ENCODE data around the gene VWA8.
"Not testable (repeated sequence)": the region's sequence is repeated elsewhere in the genome, so short reads cannot be mapped to it uniquely, and the experiment has no call there.

VWA8 gene

DNA sequence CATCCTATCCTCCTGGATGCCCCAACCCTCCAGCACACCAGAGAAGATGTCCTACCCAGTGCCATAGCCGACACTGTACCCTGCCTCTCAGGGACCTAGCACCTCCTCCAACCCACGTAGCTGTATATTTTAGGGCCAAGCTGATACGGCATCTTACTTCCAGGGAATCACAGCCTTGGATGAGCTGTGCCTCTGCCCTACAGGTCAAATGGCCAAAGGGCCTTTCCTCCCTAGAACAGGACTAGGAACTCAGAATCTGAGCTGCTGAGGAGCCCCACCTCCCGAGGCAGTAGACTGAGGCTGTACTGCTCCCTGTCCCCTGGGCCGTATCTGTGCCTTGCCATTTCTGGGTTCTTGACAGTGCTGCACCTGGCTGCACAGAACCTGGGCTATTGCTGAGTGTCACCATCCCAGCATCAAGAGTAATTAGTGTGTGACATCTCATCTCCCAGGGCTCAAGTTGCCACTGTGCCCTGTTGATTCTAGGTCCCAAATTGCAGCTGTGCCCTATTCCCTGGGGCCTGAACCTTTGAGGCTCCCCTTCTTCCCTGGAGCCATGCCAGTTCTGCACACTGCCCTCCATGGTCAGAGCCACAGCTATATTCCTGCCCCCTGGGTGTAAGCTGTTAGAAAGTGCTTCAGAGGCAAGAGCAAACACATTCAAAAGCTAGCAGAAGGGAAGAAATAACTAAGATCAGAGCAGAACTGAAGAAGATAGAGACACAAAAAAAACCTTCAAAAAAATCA lies 41.0 kb downstream of the VWA8 start:
- DNase-seq = no peak

DNA sequence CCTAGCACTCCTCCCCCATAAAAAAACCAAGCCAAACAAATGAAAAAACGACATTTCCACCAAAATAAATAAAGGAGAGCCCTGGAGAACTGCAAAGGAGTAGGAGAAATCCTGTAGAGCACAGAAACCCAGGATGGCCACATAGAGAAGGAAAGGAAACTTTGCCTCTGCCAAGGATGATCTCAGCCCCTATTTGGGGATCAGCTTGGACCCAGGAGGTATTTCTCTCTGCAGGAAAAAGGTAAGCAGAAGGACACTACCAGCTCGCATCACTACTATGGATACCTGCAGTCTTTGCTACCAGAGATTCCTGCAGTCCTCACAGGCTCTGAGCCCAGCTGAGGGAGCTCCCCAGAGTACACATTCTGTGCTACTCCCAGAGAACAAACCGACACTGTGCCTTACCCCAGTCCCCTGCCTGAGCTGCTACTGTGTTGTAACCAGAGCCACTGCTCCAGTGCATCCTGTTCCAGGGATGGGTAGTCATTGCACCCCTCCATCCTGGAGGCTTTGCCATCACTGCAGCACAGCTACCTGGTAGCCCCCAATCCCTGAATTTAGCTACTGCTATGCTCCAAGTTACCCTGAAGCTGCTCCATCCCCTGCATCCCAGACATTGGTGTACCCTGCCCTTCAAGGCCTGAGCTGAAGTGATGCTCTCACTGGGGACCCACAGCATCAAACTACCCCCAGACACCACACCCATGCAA lies 41.7 kb downstream of the VWA8 start:
- DNase-seq = no peak

DNA sequence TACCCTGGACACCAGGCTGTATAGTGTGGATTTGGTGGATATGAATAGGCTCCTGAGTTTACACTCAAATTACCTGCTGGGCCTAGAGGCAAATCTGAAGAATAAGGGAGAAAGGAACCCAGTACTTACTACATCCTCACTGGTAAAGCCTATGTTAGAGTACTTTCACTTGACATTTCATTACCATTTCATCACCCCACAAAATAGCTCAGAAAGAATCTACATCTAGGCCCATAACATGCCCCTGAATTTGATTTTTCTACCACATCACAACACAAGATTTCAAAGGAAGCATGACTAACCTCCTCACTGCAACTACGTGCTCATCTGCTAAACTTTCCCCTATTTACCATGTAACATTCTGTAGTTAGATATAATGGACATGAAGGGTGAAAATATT lies 43.3 kb downstream of the VWA8 start:
- DNase-seq = no peak

DNA sequence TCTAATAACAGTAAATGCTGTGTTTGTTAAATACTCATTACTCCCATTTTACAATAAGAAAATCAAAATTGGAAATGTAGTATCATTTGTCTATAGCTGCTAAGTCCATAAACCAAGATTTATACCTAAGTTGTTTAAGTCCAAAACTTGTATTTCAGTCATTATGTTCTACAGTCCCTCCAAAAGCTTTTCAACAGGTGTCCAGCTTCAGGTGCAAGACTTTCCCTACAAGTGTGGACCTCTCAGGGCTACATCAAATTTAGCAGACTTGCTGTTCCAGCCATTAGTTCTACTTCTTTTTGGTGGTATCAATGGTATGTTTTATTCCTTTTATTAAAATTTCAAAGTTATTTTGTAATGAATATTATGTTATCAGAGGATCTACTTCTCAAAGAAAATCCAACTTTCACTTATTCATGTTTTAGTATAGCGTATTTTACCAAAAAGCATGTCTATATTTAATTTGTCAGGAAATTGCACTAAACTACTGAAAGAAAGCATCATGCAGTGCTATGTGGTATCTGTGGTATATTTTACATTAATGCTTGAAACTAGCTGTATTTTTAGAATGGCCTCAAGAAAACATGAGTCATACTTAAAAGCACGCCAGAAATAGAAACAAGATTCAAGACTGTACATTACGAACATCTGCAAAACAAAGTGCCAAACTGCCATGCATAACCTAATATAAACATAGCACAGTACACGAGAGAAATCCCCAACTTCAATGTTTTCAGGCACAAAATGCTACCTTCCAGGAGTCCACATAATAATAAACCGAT lies 44.5 kb downstream of the VWA8 start:
- DNase-seq = no peak

DNA sequence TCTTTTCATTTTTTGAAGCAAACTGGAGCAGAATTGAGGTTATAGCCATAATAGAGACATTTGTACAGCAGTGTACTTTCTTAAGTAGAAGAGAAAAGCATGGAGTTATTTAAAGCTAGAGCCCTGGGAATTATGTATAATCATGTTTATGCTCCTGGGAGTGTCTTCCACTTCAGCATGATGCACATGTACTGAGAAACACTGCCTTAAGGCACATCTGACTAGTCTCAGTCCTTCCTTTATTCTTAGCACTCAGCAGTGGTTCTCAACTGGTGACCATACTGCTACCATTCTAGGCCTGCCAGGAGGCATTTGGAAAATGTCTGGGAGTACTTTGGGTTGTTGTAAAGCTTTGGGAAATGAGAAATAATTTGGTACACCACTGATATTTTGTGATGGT lies 45.8 kb downstream of the VWA8 start:
- no peak for DNase-seq

DNA sequence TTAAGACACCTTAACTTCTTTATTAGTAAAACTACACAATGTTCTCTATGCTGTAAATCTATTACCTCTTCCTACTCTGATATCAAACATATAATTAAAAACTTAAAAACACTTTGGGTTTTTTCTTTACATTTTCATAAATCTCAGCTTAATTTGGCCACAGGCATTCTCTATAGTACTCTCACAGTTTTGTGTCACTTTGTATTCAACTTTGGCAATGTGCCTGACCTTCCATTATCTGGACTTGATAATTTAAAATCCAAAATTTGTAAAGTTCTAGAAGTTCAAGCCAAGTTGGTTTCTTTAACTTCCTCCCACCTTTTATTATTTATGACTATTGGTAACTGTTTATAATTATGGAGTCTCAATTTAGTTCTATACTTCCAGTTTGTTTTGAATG lies 46.4 kb downstream of the VWA8 start:
- DNase-seq = no peak

DNA sequence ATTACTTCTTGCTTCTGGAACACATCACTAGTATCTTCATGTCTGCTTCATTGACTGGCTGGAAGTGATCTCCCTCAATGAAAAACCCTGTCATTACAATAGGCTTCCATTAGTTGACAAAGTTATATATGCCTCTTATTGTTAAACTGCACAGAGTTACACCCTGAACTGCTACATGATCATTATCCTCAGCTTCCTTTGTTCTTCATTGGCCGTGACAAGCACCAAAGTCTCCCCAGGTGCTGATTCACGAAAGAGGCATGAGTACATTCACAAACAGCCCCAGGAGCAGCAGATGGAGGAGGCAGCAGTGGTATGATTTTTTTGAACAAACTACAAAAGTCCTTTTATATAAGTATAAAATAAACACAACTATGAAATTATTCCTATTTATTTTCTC lies 51.4 kb downstream of the VWA8 start:
- DNase-seq = no peak

DNA sequence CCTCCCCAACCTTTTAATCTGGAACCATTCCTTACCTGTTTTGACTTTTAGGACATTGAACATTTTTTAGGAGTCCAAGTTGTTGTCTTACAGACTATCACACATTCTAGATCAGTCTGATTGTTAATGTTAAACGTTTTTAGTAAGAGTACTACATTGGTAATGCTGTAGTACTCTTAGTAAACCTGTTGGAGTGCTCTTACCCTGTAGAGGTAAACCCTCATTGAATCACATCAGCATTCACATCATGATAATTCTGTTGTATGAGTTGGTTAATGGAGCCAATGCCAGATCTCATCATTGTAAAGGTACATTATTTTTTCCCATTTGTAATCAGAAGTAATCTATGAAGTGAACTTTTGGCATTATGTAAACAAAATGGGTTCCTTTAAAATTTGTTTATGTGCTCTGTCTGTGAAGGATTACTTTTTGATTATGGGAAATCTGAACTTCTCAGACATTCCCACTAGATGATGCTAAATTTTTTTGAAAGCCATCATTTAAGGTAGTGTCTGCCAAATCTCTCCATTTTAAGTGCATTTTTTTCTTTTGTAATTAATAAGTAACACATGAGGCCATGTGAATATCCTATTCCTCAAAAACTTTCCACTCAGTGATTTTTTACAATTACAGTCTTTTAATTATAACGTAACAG lies 55.2 kb downstream of the VWA8 start:
- no peak for DNase-seq

DNA sequence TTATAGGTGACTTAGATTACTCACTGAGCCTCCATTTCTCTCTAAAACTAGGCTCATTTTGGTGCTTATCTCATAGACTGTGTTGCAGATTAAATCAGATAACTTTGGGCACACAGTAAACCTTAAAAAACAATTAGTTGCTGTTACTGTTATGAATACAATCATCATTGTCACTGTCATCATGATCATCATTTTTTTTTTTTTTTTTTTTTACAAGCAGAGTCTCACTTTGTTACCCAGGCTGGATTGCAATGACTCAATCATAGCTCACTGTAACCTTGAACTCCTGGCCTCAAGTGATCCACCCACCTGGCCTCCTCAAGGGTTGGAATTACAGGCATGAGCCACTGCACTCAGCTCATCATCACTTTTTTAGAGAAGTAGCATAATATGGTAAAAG lies 60.0 kb downstream of the VWA8 start:
- DNase-seq = no peak

DNA sequence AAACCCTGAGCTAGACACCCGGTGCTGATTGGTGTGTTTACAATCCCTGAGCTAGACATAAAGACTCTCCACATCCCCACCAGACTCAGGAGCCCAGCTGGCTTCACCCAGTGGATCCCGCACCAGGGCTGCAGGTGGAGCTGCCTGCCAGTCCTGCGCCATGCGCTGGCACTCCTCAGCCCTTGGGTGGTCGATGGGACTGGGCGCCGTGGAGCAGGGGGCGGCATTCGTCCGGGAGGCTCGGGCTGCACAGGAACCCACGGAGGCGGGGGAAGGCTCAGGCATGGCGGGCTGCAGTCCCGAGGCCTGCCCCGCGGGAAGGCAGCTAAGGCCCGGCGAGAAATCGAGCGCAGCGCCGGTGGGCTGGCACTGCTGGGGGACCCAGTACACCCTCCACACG lies 62.5 kb downstream of the VWA8 start:
- DNase-seq = not testable (repeated sequence)

DNA sequence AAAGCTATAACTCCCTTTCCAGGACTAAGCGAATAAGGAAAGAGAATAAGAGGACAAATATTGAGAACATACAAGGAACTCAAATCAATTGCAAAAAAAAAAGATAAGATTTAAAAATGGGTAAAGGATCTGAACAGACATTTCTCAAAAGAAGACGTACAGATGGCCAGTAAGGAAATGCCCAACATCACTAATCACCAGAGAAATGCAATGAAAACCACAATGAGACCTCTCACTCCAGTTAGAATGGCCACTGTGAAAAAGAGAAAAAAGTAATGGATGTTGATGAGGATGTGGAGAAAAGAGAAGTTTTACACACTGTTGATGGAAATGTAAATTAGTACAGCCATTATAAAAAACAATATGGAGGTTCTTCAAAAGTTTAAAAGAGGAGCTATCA lies 63.8 kb downstream of the VWA8 start:
- DNase-seq = no peak

DNA sequence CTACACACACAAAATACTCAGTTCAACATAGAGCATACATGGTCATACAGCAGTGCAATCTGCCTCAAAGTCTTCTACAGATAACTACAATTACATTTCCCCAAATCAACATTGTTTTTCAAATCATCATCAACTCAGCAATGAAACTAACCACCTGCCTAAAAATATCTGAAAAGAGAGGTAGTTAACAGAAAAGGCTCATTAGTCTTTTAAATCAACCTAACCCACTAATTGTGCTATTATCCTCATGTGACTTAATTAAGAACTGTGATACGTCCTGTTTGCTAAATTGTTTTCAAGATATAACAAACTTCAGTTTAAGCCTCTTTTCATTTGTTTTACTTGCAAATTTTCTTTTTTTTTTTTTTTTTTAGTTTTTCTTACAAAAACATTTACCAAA lies 65.4 kb downstream of the VWA8 start:
- no peak for DNase-seq

DNA sequence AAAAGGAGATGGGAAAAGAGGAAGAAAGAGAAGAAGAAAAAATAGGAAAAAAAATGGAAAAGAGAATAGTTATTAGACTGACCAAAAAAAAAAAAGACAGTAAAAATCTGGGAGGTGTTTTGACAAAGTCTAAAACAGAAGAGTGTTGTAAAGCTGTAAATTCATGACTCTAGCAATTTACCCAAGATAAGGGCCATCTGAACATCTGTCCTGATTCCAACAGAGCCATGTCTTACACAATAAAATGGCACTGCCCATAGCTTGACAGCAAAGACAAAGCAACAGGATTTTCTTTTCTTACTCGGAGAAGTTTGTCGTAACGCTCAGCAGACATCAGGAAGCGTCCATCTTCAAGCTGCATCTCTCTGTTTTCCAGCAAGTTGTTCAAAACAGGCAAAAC lies 69.8 kb downstream of the VWA8 start:
- no peak for DNase-seq

DNA sequence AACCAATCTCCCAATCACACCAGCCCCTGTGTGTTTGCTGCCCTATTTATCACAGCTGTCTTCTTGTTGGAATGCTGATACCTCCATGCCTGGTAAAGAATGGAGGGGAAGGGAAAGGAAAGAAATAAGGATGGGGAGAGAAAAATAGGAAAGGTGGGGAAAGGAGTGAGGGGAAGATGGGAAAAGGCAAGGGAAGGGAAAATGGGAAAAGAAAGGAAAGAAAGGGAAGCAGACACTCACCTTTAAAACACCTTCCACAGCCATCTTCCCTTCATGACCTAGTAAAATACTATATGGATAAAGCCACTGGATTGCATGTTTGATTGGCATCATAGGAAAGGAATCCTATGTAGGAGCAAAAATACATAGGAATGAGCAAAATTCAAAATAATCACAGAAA lies 77.8 kb downstream of the VWA8 start:
- DNase-seq = no peak

DNA sequence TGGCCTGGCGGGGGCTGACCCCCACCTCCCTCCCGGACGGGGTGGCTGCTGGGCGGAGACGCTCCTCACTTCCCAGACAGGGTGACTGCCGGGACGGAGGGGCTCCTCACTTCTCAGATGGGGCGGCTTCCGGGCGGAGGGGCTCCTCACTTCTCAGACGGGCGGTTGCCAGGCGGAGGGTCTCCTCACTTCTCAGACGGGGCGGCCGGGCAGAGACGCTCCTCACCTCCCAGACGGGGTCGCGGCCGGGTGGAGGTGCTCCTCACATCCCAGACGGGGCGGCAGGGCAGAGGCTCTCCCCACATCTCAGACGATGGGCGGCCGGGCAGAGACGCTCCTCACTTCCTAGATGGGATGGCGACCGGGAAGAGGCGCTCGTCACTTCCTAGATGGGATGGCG lies 79.0 kb downstream of the VWA8 start:
- DNase-seq = not testable (repeated sequence)

DNA sequence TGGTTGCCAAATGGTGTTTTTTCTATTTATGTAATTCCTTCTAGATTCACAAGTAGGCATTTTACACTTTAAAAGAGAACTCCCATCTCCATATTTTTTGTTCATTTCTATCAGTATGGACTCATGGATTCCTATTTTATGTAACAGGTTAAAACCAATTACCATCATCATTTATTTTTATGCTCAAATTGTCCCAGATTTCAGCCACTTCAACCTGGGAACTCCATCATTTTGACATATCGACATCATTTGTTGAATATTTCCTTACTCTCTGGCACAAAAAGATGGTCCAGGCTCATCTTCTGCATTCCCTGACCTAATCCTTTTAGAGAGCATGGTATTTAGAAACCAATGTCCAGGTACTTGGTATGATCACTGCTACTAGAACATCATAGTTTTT lies 79.9 kb downstream of the VWA8 start:
- DNase-seq = no peak

DNA sequence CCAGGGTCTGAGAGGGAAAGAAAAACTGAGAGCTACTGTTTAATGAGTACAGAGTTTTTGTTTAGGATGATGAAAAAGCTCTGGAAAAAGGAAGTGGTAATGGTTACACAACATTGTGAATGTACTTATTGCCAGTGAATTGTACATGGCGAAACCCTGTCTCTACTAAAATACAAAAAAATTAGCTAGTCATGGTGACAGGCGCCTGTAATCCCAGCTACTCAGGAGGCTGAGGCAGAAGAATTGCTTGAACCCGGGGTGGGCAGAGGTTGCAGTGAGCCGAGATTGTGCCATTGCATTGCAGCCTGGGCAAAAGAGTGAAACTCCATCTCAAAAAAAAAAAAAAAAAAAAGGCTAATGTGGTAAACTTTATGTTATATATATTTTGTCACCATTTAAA lies 96.3 kb downstream of the VWA8 start:
- no peak for DNase-seq

DNA sequence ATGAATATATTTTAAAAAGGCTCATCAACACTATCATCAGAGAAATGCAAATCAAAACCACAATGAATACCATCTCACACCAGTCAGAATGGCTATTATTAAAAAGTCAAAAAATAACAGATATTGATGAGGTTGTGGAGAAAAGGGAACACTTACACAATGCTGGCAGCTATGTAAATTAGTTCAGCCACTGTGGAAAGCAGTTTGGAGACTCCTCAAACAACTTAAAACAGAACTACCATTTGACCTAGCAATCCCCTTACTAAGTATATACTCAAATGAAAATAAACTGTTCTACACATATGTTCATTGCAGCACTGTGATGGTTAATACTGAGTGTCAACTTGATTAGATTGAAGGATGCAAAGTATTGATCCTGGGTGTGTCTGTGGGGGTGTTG lies 98.2 kb downstream of the VWA8 start:
- not testable (repeated sequence) for DNase-seq

DNA sequence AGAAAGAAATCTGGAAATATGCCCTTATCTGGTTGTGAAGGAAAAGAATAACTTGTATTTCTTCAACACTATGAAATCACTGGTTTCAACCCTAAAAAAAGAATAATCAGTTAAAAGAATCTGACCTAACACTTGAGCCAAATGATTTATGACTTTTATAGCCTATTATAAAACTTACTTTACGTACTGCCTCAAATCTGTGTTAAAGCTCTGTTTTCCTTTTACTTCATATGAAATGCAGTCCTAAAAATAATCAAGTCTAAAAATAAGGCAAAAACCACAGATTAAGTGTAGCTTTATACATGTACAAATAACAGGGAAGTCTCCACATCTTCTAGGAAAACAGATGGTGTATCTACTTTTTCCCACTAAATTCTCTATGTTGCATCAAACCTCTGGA lies 101.3 kb downstream of the VWA8 start:
- DNase-seq = no peak

DNA sequence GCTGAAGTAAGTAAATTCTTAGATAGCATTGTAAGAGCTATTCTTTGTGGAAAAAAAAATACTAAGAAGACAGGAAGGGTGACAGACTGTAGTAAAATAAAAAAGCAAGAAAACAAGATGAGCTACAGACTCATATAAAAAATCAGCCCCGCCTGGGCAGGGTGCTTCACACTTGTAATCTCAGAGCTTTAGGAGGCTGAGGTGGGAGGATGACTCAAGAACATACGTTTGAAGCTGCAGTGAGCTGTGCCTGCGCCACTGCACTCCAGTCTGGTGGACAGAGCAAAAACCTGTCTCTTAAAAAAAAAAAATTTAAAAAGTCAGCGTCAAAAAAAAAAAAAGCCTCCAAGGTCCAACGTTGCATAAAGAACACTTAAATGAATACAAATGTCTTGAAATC lies 102.1 kb downstream of the VWA8 start:
- DNase-seq = no peak

DNA sequence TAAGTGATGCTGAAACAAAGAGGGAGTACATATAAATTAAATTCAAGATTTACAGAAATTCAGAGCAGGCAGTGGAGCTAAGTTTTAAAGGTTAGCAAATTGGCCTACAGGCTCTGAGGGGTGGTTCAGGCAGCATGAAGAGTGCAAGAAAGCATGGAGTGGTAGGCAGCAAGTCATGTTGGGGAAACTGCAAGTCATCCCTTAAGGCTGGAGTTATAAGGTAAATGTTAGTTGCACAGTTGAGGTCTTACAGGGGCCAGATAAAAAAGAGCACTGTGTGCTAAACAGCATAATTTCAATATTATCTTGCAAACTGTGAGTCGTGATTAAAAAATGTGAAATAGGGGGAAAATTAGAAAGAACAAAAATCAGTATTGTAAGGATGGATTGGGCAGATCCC lies 106.2 kb downstream of the VWA8 start:
- DNase-seq = no peak

DNA sequence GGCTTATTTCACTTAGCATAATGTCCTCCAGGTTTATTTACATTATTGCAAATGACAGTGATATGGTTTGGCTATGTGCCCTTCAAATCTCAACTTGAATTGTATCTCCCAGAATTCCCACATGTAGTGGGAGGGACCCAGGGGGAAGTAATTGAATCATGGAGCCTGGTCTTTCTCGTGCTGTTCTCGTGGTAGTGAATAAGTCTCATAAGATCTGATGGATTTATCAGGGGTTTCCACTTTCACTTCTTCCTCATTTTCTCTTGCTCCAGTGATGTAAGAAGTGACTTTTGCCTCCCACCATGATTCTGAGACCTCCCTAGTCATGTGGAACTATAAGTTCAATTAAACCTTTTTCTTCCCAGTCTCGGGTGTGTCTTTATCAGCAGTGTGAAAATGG lies 109.6 kb downstream of the VWA8 start:
- no peak for DNase-seq

DNA sequence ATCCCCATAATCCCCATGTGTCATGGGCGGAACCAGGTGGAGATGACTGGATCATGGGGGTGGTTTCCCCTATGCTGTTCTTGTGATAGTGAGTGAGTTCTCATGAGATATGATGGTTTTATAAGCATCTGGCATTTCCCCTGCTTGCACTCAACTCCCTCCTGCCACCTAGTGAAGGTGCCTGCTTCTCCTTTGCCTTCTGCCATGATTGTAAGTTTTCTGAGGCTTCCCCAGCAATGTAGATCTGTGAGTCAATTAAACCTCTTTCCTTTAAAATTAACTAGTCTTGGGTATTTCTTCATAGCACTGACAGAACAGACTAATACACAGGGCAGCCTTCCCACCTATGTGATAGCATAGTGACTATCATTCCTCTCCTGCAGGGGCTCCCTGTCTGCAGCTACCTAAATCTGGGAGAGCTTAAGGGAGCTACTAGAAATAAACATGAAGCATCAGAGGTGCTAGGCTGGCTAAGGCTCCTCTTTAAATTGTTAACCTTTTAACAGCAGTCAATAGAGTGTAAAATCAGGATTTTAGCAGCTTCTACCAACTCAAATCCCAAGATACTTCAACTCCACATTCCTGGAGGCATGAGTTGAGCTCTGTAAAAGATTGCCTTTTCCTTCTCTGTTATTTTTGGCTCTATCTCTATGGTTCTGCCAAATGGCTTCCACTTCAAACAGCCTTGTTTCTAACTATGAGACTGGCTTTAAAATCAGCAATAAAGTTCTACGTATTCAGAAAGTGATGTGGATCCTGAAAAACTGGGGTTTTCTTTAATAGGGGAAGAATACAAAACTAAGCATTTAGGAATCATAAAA lies 112.3 kb downstream of the VWA8 start:
- DNase-seq = no peak
